ENCODE measurements around the gene VAX1.

VAX1 gene

GRCh38 chr10:117163954-117164548 is 26.0 kb upstream of the VAX1 start:
- DNase-seq: peak; percentile 59

GRCh38 chr10:117163061-117163953 is 25.2 kb upstream of the VAX1 start:
- DNase-seq: peak; percentile 70

- peak; percentile 62 for DNase-seq
Measured at GRCh38 chr10:117162093-117163060, 24.3 kb upstream of the VAX1 start.

- DNase-seq: peak; percentile 69
Measured at GRCh38 chr10:117161386-117162033, 23.4 kb upstream of the VAX1 start.

GRCh38 chr10:117160567-117160966 is 22.5 kb upstream of the VAX1 start:
- DNase-seq: peak; percentile 34

GRCh38 chr10:117159390-117159789 is 21.3 kb upstream of the VAX1 start:
- peak; percentile 39 for DNase-seq

- no peak for DNase-seq
Measured at GRCh38 chr10:117158297-117158696, 20.2 kb upstream of the VAX1 start.

GRCh38 chr10:117152668-117153067 is 14.6 kb upstream of the VAX1 start:
- no peak for DNase-seq

GRCh38 chr10:117148284-117148683 is 10.2 kb upstream of the VAX1 start:
- no peak for DNase-seq

GRCh38 chr10:117145019-117145418 is 6.9 kb upstream of the VAX1 start:
- DNase-seq: no peak

- peak; percentile 61 for DNase-seq
Measured at GRCh38 chr10:117143103-117143823, 5.2 kb upstream of the VAX1 start.

GRCh38 chr10:117140525-117140902 is 2.4 kb upstream of the VAX1 start:
- DNase-seq: peak; percentile 25

GRCh38 chr10:117139581-117140524 is 1.8 kb upstream of the VAX1 start:
- peak; percentile 57 for DNase-seq

- DNase-seq: peak; percentile 80
Measured at GRCh38 chr10:117138838-117139580, 939 bp upstream of the VAX1 start.

GRCh38 chr10:117137031-117137910 is 799 bp downstream of the VAX1 start:
- peak; percentile 78 for DNase-seq

GRCh38 chr10:117136391-117136975 is 1.6 kb downstream of the VAX1 start:
- no peak for DNase-seq

GRCh38 chr10:117135480-117136140 is 2.5 kb downstream of the VAX1 start:
- no peak for DNase-seq

- no peak for DNase-seq
Measured at GRCh38 chr10:117135026-117135372, 3.1 kb downstream of the VAX1 start.

Measured in eye (tissue), 1 donor.